ENCODE measurements around the gene VSIG10L2.
"Not testable (repeated sequence)": the region's sequence is repeated elsewhere in the genome, so short reads cannot be mapped to it uniquely, and the experiment has no call there.

Gene VSIG10L2

DNA sequence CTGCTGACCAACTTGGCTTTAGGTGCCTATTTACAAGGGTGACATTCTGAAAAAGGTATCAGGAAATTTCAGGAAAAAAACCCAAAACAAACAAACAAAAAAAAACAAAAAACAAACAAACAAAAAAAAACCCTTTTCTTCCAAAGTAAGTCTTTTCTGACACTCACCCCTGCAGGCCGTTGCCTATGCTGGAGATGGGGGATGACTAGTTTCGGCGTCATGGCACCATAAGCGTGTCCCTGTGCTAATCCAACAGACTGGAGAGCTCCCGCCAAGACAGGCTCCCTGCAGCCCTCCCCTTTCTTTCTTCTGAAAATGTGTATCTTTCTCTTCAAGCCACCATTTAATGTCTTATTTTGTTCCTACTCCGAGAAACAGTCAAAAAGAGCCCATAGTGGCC is 13.7 kb downstream of the VSIG10L2 start:
- DNase-seq (ENCODE audit: low read depth in 2 of 3, low spot score in 2 of 3) = no peak

DNA sequence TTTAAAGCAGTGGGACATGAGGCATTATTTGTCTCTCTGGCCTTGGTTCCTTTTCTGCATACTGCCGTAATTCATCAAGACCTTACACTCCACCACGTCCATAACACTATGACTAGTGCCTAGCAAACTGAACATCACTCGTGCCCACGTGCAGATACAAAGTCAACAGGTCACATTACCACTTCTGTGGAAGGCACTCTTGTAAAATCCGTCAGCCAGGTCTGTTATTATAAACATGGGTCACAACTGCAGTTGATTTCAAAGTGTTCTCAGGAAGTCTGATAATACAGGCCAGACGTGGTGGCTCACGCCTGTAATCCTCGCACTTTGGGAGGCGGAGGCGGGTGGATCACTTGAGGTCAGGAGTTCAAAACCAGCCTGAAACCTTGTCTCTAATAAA is 14.1 kb downstream of the VSIG10L2 start:
- no peak for DNase-seq (ENCODE audit: low read depth in 2 of 3, low spot score in 2 of 3)

DNA sequence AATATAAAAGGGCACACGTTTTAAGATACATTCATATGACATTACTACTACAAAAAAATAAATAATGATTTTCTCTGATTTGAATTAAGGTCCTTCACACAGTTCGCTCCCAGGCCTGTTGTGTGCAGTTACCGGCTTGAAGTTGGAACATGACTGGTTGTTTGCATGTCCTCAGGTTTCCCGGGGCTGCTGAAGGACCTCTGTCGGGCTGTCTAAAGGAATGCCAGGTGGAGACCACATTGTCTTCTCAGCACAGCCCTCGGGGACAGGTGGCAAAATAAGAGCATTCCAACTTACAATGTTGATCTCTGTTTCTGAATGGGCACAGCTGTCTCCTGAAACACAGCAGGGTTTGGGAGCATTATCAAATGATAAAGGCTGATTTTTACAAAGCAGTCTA is 14.9 kb downstream of the VSIG10L2 start:
- no peak for DNase-seq (ENCODE audit: low read depth in 2 of 3, low spot score in 2 of 3)

DNA sequence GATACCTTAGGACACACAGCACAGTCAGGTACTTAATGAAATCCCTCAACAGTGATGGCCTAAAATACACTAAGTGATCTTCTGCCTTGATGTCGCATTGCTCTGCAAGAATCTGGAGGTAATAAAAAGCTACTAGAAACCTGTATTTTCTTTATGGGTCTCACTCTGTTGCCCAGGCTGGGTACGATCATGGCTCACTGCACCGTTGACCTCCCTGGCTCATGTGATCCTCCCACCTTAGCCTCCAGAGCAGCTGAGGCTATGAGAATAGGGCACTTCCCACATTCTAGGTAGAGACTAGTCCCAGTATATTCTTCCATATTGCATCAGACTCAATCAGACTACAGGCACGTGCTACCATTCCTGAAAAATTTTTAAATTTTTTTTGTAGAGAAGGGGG is 21.7 kb downstream of the VSIG10L2 start:
- no peak for DNase-seq (ENCODE audit: low read depth in 2 of 3, low spot score in 2 of 3)

DNA sequence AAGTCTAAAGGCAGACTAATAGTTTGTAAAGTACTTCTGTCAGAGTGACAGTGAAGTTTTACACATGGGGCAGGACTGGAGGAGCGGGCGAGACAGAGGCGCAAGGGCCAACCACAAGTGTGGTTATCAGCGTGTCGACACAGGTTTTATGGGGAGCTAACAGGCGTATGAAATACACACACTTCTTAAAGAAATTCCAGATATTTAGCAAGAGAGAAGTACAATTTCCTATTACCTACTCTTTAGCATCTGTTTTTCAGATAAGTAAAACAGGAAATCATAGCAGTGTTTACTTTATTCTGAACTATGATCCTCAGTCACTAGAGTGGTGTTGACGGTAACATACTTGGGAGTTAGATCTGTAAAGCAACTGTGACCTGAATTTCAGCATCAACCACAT is 22.5 kb downstream of the VSIG10L2 start:
- DNase-seq (ENCODE audit: low read depth in 2 of 3, low spot score in 2 of 3) = no peak

DNA sequence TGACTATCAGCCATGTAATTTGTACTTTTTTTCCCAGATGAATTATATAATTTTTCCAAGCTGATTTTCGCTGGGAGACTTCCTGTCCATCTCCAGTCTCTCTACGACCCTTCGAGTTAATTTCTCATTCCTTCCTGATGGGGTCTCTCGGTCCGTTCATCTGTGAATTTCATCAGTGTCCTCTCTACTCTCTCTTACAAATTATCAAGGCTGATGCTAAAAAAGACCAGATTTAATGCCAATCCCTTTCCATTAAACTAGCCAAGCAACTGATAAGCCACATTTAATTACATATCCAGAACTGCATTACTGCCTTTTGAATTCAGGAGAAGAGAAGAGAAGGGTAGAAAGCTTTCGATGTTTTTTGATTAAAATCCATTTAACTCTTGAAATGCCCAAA is 25.8 kb downstream of the VSIG10L2 start:
- DNase-seq (ENCODE audit: low read depth in 2 of 3, low spot score in 2 of 3) = no peak

DNA sequence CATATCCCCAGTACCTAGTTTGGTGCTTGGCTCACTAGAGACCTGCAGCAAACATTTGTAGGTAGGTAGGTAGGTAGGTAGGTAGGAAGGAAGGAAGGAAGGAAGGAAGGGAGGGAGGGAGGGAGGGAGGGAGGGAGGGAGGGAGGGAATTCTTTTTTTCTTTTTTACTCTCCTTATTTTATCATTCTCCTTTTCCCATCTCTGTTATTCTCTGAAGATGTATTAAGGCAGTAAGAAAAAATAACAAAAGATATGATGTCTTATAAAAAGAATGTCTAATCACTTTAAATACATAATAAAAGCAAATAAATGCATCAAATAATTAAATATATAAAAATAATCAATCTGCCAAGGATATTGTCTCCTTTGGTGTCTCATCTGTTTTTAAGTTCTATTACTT is 28.4 kb downstream of the VSIG10L2 start:
- no peak for DNase-seq (ENCODE audit: low read depth in 2 of 3, low spot score in 2 of 3)

DNA sequence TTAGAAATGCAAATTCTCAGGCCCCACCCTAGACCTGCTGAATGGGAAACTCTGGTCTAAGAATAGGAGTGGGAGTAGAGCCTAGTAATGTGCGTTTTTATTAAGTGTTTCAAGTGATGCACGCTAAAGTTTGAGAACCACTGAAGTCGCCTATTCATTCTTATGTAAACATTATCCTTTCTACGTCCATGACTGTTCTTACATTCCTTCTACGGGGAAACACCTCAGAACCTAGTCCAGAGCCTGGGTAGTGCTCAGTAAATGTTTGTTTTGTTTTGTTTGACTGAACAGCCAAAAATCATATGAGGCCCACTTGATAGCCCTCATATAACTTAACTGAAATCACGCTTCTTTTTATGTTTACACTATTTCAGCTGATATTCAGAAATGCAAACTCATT is 29.8 kb downstream of the VSIG10L2 start:
- no peak for DNase-seq (ENCODE audit: low read depth in 2 of 3, low spot score in 2 of 3)

DNA sequence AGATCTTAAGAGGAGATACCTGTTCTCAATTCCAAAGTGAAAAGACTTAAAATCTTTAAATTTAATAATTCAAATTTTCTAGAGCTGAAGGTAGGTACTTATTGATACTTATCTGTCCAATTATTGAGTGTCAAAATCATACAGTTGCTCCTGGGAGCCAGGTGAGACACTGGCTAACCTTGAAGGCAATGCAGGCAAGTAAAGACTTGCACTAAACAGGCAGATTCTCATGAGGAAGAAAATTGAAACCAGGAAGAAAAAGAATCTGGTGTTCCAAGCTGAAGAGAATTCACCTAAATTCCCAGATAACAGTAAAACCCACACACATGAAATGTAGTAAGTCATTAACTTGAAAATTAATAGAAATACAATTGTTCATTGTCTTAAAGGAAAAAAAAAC is 30.3 kb downstream of the VSIG10L2 start:
- no peak for DNase-seq (ENCODE audit: low read depth in 2 of 3, low spot score in 2 of 3)

DNA sequence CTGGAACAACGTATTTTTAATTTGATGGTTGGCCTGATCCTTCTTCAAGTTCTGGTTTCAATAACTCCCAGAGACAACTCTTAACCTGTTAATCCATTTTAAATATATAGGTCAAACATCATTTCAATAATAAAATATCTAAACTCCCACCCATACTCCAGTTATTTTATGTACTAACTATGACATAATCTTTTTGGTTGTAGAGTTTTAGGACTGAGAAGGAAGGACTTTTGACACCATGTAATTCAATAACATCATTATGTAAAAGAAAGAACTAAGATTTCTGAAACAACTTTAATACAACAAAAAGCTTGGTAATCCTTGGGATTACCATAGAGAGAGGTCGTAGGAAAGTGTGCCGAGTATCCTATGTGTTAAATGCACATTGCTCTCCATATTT is 31.5 kb downstream of the VSIG10L2 start:
- DNase-seq (ENCODE audit: low read depth in 2 of 3, low spot score in 2 of 3) = no peak

DNA sequence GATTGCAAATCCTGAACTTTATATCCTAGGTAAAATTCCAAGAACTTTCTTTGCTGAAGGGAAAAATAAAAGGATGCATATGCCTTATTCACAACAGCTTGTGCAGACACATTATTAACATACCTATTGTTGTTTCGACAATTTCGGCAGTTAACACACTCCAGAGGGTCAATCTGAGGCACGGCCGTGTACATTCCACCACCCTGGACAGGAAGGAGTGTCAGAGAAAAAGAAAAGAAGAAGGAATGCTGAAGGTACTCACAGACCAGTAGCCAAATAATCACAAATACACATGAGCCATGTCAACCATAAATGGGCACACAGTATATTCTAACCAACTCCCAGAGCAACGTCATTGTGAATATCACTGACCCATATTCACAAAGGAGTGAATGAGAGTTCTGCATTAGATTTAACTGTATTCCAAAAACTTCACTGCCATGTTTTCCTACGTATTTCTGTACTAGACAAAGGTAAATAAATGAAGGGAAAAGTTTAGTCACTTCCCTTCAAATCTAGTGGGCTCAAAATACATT is 32.4 kb downstream of the VSIG10L2 start:
- DNase-seq (ENCODE audit: low read depth in 2 of 3, low spot score in 2 of 3) = no peak

DNA sequence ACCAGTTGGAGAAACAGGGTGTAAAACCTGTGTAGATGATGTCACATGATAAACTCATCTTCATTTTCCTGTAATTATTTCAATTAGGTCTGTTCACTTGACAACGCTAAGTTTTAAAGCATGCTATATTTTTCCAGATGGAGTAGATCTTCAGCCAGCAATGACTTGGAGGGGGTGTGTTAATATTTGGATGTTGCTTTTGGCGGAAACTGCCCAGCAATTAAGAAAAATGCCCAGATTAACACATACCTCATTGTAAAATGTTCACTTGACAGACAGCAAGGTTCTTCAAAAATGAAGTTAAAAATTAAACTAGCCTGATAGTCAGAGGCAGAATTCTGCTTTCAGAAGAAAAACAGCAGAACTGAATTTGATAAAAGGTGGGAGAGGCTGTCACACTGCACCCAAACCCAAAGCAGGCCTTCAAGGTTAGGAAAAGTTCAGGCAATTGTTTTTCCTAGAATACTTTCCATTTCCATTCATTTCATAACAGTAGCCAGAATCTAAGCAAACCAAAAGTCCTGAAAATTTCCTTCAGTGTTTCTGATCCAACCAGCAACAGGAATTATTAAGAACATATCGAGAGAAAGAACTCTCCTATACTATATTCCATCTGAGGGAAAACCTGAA is 33.0 kb downstream of the VSIG10L2 start:
- DNase-seq (ENCODE audit: low read depth in 2 of 3, low spot score in 2 of 3) = no peak

DNA sequence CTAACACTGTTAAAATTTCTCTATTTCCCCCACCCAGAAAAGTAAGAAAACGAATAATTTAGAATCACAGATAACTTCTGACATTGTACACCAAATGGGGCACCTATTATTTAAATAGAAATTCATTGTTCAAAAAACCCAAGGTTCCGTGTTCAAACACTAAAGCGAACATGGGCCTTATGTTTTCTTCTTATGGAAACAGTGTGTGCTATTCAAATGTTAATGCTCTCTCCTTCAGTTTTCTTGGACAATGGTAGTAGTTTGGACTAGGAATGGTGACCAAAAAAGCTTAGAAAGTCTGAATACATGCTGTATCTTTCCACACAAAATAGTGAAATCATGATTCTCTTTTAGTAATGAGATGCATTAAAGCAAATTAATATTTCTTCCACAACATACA is 33.7 kb downstream of the VSIG10L2 start:
- DNase-seq (ENCODE audit: low read depth in 2 of 3, low spot score in 2 of 3) = no peak

DNA sequence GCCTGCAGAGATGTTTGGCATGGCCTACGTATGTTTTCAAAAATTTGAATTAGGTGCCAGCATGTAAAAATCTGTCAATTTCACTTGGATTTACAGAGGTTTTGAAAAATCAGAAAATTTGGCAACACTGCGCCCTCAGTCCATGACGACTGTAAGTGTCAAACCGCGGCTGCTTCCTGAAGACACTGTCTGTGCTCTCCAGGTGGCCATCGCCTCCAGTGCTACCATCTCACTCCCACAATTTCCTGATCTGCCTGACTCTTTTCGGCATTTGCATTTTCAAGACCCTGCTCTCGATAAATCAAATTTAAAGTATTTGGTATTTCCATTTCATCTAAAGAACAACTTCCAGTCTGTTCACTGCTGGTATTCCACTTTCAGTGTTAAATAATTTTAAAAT is 34.6 kb downstream of the VSIG10L2 start:
- DNase-seq (ENCODE audit: low read depth in 2 of 3, low spot score in 2 of 3) = no peak

DNA sequence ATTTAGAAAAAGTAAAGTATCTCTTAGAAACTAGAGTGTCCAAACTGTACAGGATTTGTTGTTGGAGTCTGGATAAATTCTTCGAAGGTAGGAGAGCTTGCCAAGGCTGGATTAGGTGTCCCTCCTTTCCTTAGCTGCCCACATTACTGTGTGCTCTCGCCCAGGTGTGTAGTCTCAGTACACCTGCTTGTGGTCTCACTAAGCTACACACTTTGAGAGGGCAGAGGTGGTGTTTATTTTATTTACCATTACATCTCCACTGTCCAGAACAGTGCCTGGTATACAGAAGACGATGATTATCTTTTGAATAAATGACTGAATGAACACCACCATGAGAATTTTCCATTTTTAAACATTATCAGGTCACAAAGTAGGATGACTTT is 36.5 kb downstream of the VSIG10L2 start:
- DNase-seq (ENCODE audit: low read depth in 2 of 3, low spot score in 2 of 3) = no peak

DNA sequence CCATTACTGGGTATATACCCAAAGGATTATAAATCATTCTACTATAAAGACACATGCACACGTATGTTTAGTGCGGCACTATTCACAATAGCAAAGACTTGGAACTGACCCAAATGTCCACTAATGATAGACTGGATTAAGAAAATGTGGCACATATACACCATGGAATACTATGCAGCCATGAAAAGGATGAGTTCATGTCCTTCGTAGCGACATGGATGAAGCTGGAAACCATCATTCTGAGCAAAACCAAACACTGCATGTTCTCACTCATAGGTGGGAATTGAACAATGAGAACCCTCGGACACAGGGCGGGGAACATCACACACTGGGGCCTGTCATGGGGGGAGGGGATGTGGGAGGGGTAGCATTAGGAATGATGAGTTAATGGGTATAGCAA is 40.1 kb downstream of the VSIG10L2 start:
- DNase-seq (ENCODE audit: low read depth in 2 of 3, low spot score in 2 of 3) = not testable (repeated sequence)

DNA sequence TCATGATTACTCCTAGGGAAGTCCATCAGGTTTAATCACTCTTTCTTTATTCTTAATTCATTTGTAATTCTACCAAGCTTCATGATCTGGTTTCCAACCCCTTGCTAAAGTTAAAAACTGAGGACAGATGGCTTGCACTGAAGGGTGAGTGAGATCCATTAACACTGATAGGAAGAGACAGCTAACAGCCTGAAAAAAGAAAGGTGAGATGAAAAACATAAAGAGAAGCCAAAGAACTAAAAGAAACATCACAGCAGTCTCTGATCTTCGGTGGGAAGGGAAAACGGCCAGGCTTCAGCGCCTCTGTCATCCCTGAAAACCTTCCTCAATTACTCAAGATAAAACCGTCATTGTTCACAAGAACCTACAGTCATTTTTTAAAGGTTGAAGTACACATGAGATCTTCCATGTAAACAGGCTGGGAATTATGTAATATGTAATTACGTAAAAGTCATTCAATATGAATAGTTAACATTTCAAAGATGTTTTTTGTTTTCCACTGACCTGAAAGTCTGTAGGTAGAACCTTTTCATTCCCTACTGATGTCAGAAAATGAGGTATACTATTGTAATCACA is 41.3 kb downstream of the VSIG10L2 start:
- DNase-seq (ENCODE audit: low read depth in 2 of 3, low spot score in 2 of 3) = no peak

DNA sequence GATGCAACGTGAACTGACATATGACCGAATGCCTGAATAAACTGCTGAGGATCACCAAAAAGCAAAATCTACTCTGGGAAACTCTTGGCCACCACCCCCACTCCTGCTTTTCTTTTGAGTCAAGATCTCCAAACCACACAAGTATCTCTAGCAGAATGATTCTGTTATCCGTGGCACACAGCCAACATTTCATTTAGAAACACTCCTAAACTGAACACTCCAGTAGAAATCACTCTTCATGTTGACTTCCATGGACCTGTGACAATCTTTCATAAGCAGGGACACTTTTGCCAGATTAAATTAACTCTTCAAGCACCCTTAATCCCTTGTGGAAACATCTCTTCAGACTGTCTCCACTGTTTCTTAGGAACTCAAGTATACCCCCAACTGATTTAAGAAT is 44.4 kb downstream of the VSIG10L2 start:
- no peak for DNase-seq (ENCODE audit: low read depth in 2 of 3, low spot score in 2 of 3)

DNA sequence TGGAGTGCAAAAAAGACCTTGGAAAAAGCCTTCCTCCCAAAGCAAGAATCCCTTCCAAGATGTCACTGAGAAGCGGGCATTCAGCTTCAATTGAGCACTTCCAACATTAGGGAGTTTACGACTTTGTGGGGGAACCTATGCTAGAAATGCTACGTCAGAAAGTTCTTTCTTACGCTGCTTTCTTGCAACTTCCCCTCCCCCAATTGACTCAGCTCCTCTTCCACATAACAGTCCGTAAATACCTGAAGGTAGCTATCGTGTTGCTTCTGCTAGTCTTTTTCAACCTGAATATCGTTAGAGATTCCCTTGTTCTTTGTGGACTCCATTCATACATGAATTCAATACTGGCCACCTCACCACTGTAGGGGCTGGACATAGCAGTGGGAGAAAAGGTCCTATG is 47.0 kb downstream of the VSIG10L2 start:
- DNase-seq (ENCODE audit: low read depth in 2 of 3, low spot score in 2 of 3) = no peak

DNA sequence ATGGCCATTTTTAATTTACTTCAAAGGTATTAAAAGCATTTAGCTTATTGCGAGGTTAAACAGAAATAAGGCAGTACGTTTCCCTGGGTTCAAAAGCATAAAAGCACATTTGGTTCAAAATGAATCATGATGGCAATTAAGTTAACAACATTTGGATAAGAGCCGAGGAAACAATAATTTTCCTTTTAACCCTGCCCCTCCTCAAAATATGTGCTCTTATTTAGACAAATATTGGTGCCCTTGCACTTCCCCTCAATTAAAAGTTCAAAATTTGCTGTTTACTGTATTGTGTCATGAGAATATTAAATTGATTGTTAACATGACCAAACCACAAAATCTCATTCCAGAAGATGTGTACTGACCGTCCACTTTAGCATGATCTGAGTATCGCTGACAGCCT is 48.7 kb downstream of the VSIG10L2 start:
- no peak for DNase-seq (ENCODE audit: low read depth in 2 of 3, low spot score in 2 of 3)

DNA sequence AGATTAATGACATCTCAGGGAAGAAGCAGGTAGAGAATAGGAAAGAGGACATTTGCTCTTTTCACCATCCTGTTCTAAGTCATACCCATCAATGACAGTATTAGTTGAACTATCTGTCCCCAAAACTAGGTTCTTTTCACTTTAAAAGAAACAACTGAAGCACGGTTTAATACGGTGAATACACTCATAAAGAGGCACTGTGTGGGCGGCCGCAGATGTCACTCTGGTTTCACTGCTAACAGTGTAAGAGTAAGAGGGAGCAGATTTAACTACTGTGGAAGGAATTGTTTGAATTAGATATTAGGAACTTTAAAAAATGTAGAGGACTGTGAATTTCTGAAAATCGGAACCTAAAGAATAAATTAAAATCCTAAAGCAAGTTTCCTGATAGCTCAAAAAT is 49.5 kb downstream of the VSIG10L2 start:
- DNase-seq (ENCODE audit: low read depth in 2 of 3, low spot score in 2 of 3) = peak in 1 of 3 experiments; percentile 14

DNA sequence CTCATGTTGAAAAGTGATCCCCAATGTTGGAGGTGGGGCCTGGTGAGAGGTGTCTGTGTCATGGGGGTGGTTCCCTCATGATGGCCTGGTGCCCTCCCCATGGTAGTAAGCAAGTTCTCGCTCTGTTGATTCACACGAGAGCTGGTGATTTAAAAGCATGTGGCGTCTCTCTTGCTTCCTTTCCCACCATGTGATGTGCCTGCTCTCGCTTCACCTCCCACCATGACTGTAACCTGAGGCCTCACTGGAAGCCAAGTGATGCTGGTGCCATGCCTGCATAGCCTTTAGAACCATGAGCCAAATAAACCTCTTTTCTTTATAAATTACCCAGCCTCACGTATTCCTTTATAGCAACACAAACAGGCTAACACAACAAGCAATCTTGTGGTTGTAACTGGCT is 52.4 kb downstream of the VSIG10L2 start:
- DNase-seq (ENCODE audit: low read depth in 2 of 3, low spot score in 2 of 3) = no peak

DNA sequence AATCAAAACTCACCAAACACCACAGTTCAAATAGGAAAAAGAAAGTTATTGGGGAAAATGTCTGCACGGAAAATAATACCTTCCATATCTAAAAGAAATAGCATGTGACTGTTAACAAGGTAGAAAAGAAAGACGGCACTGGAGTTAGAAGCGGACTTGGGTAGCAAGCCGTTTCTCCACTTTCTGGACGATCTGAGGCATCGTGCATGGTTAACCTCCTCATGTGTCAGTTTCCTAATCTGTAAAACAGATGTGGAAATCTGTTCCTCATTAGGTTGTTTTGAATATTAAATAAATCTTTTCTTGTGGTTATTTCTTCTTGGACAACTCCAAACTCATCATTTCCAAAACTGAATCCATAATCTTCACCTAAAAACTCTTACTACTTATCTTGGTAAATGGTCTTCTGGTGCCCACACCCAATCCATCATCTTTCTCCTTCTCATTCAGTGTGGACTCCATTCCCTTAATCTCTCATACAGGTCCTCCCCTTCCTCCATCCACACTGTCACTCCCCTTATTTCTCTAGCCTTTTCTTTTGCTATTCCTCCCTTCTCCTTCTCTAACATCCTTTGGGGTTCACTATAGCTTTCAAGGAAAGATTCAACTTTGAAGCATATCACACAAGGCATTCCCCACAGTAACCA is 53.5 kb downstream of the VSIG10L2 start:
- DNase-seq (ENCODE audit: low read depth in 2 of 3, low spot score in 2 of 3) = no peak
